SK-N-SH (cell line): ENCODE results near the gene RTN3.

Source experiments
- CTCF ChIP-seq: fragments of 200-600 bp; sonication (generic); IDR thresholded peaks from 2 replicates; pipeline ENCODE4 v1.6.1; 2017; ENCODE audit warnings: antibody characterized with exemption, mild to moderate bottlenecking, moderate library complexity
- REST ChIP-seq: IDR thresholded peaks from 2 replicates; pipeline ENCODE4 v1.6.1; 2012; ENCODE audit warnings: mild to moderate bottlenecking, low read depth, low read length, moderate library complexity
- TCF12 ChIP-seq: IDR thresholded peaks from 2 replicates; pipeline ENCODE4 v1.4.0; 2012

GRCh38 chr11:63783925-63784592, 102.8 kb downstream of the RTN3 start:
- TF ChIP-seq TCF12 (no peak), CTCF (no peak), REST (no peak)
